GM21360 (cell line): Measurements from ENCODE around the gene BCL6.

Experiments
- ATAC-seq: cut with Tn5 transposase; IDR thresholded peaks from one replicate; pipeline ENCODE4 v1.9.1; 2021; ENCODE audit warnings: mild to moderate bottlenecking, moderate library complexity; ENCODE audit not compliant: unreplicated experiment

Gene BCL6

GRCh38 chr3:187762792-187763191 is 17.5 kb upstream of the BCL6 start:
- no peak for ATAC-seq

- ATAC-seq, result no peak
These were observed 14.3 kb upstream of the BCL6 start for GRCh38 chr3:187759601-187760000.

GRCh38 chr3:187758318-187758955 is 13.2 kb upstream of the BCL6 start:
- no peak for ATAC-seq

GRCh38 chr3:187753516-187753915 is 8.2 kb upstream of the BCL6 start:
- no peak for ATAC-seq

GRCh38 chr3:187750513-187751123 is 5.3 kb upstream of the BCL6 start:
- ATAC-seq, result no peak

- no peak for ATAC-seq
These were observed 4.8 kb upstream of the BCL6 start for GRCh38 chr3:187750006-187750512.

- ATAC-seq, result peak; percentile 36
These were observed 2.8 kb upstream of the BCL6 start for GRCh38 chr3:187748050-187748481.

GRCh38 chr3:187747506-187747905 is 2.2 kb upstream of the BCL6 start:
- ATAC-seq, result no peak

GRCh38 chr3:187746442-187747281 is 1.4 kb upstream of the BCL6 start:
- no peak for ATAC-seq

GRCh38 chr3:187746059-187746441 is 782 bp upstream of the BCL6 start:
- ATAC-seq, result no peak

- no peak for ATAC-seq
These were observed 808 bp downstream of the BCL6 start for GRCh38 chr3:187744169-187745151.

- no peak for ATAC-seq
These were observed 1.8 kb downstream of the BCL6 start for GRCh38 chr3:187743195-187744141.

- no peak for ATAC-seq
These were observed 2.7 kb downstream of the BCL6 start for GRCh38 chr3:187742351-187743171.

- no peak for ATAC-seq
These were observed 3.6 kb downstream of the BCL6 start for GRCh38 chr3:187741403-187742350.

GRCh38 chr3:187740421-187741399 is 4.6 kb downstream of the BCL6 start:
- ATAC-seq, result no peak
